HG02973 (cell line): Measurements from ENCODE around the gene MRAP.

Experiments used
- ATAC-seq: cut with Tn5 transposase; IDR thresholded peaks from one replicate; pipeline ENCODE4 v1.9.1; 2021; ENCODE audit warnings: moderate library complexity; ENCODE audit not compliant: unreplicated experiment

The MRAP gene

GRCh38 chr21:32321480-32321879 is 22.8 kb downstream of the MRAP start:
- no peak for ATAC-seq

- no peak for ATAC-seq
Observed at GRCh38 chr21:32322103-32322502, 23.4 kb downstream of the MRAP start.

GRCh38 chr21:32322676-32323075 is 24.0 kb downstream of the MRAP start:
- ATAC-seq: no peak

- ATAC-seq: no peak
Observed at GRCh38 chr21:32325706-32326105, 27.1 kb downstream of the MRAP start.

GRCh38 chr21:32328595-32328994 is 29.9 kb downstream of the MRAP start:
- no peak for ATAC-seq

- no peak for ATAC-seq
Observed at GRCh38 chr21:32329331-32329730, 30.7 kb downstream of the MRAP start.

- no peak for ATAC-seq
Observed at GRCh38 chr21:32329776-32330175, 31.1 kb downstream of the MRAP start.

GRCh38 chr21:32330784-32331311 is 32.2 kb downstream of the MRAP start:
- ATAC-seq: no peak

GRCh38 chr21:32331444-32332305 is 33.0 kb downstream of the MRAP start:
- no peak for ATAC-seq

GRCh38 chr21:32332463-32332951 is 33.9 kb downstream of the MRAP start:
- ATAC-seq: no peak

- no peak for ATAC-seq
Observed at GRCh38 chr21:32333953-32334673, 35.5 kb downstream of the MRAP start.

- no peak for ATAC-seq
Observed at GRCh38 chr21:32334980-32335531, 36.4 kb downstream of the MRAP start.

- ATAC-seq: no peak
Observed at GRCh38 chr21:32335601-32336575, 37.2 kb downstream of the MRAP start.

GRCh38 chr21:32336711-32337110 is 38.1 kb downstream of the MRAP start:
- ATAC-seq: no peak

GRCh38 chr21:32337206-32337605 is 38.6 kb downstream of the MRAP start:
- no peak for ATAC-seq

- ATAC-seq: no peak
Observed at GRCh38 chr21:32338209-32338921, 39.7 kb downstream of the MRAP start.

- ATAC-seq: no peak
Observed at GRCh38 chr21:32340863-32341848, 42.5 kb downstream of the MRAP start.

GRCh38 chr21:32346951-32347350 is 48.3 kb downstream of the MRAP start:
- no peak for ATAC-seq
